B cell (primary cell): ENCODE results near the gene GSTA2.
"Not testable (repeated sequence)": the region's sequence is repeated elsewhere in the genome, so short reads cannot be mapped to it uniquely, and the experiment has no call there.

Experiments
- CTCF ChIP-seq: fragments of 200-600 bp; IDR thresholded peaks from one replicate; pipeline ENCODE4 v1.8.0; 2022; ENCODE audit warnings: antibody characterized with exemption, mild to moderate bottlenecking
- EZH2 ChIP-seq: IDR thresholded peaks from 2 replicates; pipeline ENCODE4 v1.6.1; 2012; ENCODE audit warnings: borderline replicate concordance, low read depth, mild to moderate bottlenecking, moderate library complexity, low read length; ENCODE audit not compliant: insufficient read depth, poor library complexity, severe bottlenecking

GRCh38 chr6:52794366-52794765 lies 31.1 kb upstream of the GSTA2 start:
- not testable (repeated sequence) for TF ChIP-seq CTCF, EZH2
